Body of pancreas (tissue), 4 donors: ENCODE measurements around the gene SFXN5.

Experiments
- CTCF ChIP-seq, 7 experiments: fragments of 450-650 bp in 4 of 7; fragments of 200-600 bp in 3 of 7; sonication (generic) in 3 of 7; IDR thresholded peaks; one replicate each; pipeline ENCODE4 v1.5.1; 2016 to 2019; ENCODE audit warnings: antibody characterized with exemption in 7 of 7
- POLR2A ChIP-seq, 3 donors: fragments of 450-650 bp; IDR thresholded peaks; one replicate each; pipeline ENCODE4 v1.6.1; 2016; ENCODE audit warnings: antibody characterized with exemption in 3 of 3, mild to moderate bottlenecking in 2 of 3

GRCh38 chr2:73103018-73103542, 31.6 kb upstream of the SFXN5 start:
- no peak for TF ChIP-seq CTCF (IDR thresholded peaks at IDR 0.05)
- TF ChIP-seq POLR2A (IDR thresholded peaks at IDR 0.05) = no peak
